Activated T-cell treated with anti-CD3 and anti-CD28 coated beads, Interleukin-2, amount 50 U/mL, for 24 hours (primary cell): ENCODE data around the gene NTMT1.
"Not testable (repeated sequence)": the region's sequence is repeated elsewhere in the genome, so short reads cannot be mapped to it uniquely, and the experiment has no call there.

Experiments used
- DNase-seq: peaks from one replicate; pipeline ENCODE4 v3.0.0-alpha.2; 2020
- H3K27ac Mint-ChIP-seq: 2 replicates; pipeline ENCODE4 v1.8.0; 2020; ENCODE audit warnings: mild to moderate bottlenecking, mixed read lengths
- H3K27me3 Mint-ChIP-seq: 2 replicates; pipeline ENCODE4 v1.8.0; 2020; ENCODE audit warnings: mixed read lengths
- H3K36me3 Mint-ChIP-seq: 2 replicates; pipeline ENCODE4 v1.8.0; 2020; ENCODE audit warnings: low read depth, mixed read lengths
- H3K4me1 Mint-ChIP-seq: 2 replicates; pipeline ENCODE4 v1.8.0; 2020; ENCODE audit warnings: low read depth, mixed read lengths
- H3K4me3 Mint-ChIP-seq: 2 replicates; pipeline ENCODE4 v1.8.0; 2020; ENCODE audit warnings: mild to moderate bottlenecking, moderate library complexity, mixed read lengths
- H3K9me3 Mint-ChIP-seq: 2 replicates; pipeline ENCODE4 v1.8.0; 2020; ENCODE audit warnings: mixed read lengths

NTMT1 gene

DNA sequence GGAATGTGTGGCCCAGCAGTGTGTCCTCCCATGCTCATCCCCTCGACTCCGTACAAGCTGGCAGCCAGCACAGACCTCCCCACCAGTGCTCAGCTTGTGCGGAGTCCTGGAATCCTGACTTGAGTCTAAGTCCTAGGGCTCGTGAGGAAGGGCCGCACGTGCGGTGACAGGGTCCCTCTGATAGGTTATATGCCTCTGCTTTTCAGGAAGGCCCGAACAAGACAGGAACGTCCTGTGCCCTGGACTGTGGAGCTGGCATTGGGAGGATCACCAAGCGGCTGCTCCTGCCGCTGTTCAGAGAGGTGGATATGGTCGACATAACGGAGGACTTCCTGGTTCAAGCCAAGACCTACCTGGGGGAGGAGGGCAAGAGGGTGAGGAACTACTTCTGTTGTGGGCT lies 7.9 kb downstream of the NTMT1 start:
- no peaks in the 10 kb centered on the region for H3K9me3 Mint-ChIP-seq
- peaks cover 40% of the 10 kb centered on the region for H3K4me1 Mint-ChIP-seq
- peaks cover 97% of the 10 kb centered on the region for H3K36me3 Mint-ChIP-seq
- peak overlapping the region; percentile 75 for H3K27ac Mint-ChIP-seq
- H3K4me3 Mint-ChIP-seq, result no peak overlapping the region
- no peaks in the 10 kb centered on the region for H3K27me3 Mint-ChIP-seq
- no peak for DNase-seq

DNA sequence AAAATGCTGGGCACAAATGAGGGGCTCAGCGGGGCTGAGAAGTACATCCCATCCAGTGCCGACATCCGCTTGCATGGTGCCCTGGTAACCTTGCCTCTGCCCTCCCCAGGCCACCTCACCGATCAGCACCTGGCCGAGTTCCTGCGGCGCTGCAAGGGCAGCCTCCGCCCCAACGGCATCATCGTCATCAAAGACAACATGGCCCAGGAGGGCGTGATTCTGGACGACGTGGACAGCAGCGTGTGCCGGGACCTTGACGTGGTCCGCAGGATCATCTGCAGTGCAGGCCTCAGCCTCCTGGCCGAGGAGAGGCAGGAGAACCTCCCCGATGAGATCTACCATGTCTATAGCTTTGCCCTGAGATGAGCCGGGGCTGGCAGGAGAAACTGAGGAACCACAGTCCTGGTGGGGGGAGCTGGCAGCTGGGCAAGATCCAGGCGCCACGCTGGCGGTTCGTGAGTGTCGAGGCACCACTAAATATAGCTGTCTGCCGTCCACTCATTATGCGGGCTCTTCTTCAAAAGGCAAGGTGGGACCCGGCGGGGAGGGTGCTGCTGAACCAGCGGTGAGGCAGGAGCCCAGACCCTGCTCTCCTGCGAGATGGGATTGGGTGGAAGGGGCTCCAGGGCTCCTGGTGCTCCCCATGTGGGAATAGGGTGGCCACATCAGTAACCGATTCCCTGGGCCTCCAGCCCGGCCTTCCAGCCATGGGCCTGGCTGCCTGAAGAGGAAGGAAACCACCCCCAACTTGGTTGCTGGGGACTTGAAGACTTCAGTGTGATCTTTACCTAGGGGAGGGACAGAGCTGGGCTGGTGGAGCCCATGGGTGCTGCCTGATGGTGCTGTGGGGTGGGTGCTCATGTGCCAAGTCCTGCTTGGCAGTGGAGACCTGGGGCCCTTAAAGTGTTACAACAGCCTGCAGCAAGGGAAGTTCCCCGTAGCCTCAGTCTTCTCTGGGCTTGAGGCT lies 9.4 kb downstream of the NTMT1 start:
- no peak for DNase-seq
- Mint-ChIP-seq H3K4me3 (no peak overlapping the region), H3K4me1 (peaks cover 34% of the 10 kb centered on the region), H3K9me3 (no peaks in the 10 kb centered on the region), H3K27ac (peak overlapping the region; percentile 57), H3K27me3 (no peaks in the 10 kb centered on the region), H3K36me3 (peaks cover 94% of the 10 kb centered on the region)

DNA sequence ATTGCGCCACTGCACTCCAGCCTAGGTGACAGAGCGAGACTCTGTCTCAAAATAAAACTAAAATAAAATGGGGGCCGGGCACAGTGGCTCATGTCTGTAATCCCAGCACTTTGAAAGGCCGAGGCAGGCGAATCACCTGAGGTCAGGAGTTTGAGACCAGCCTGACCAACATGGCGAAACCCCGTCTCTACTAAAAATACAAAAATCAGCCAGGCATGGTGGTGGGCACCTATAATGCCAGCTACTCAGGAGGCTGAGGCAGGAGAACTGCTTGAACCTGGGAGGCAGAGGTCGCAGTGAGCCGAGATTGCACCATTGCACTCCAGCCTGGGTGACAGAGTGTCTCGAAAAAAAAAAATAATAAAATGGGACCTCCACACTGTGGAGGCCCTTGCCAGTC lies 10.4 kb downstream of the NTMT1 start:
- H3K36me3 Mint-ChIP-seq, result peaks cover 93% of the 10 kb centered on the region
- H3K4me1 Mint-ChIP-seq, result peaks cover 34% of the 10 kb centered on the region
- not testable (repeated sequence) for H3K9me3 Mint-ChIP-seq, H3K4me3 Mint-ChIP-seq, H3K27ac Mint-ChIP-seq, DNase-seq, H3K27me3 Mint-ChIP-seq

DNA sequence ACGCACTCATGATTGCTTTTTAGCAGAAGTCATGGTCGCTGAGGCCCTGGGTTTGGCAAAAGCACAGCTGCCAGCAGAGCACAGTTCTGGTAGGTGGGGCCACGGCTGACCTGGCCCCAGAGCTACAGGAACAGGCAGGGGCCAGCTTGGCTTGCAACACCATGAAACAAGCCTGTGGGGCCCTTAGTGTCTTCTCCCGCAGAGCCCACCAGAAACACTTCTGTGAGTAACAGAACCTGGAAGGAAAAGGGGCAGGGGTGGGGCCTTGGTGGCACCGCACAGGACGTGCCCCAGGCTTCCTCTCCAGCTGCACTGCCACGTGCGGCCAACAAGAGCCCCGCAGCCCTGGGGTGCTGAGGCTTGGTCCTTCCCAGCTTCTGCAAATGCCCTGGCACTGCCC lies 11.1 kb downstream of the NTMT1 start:
- H3K27me3 Mint-ChIP-seq, result no peaks in the 10 kb centered on the region
- H3K27ac Mint-ChIP-seq, result peak overlapping the region; percentile 34
- peaks cover 86% of the 10 kb centered on the region for H3K36me3 Mint-ChIP-seq
- H3K9me3 Mint-ChIP-seq, result no peaks in the 10 kb centered on the region
- DNase-seq, result no peak
- peaks cover 27% of the 10 kb centered on the region for H3K4me1 Mint-ChIP-seq
- no peak overlapping the region for H3K4me3 Mint-ChIP-seq

DNA sequence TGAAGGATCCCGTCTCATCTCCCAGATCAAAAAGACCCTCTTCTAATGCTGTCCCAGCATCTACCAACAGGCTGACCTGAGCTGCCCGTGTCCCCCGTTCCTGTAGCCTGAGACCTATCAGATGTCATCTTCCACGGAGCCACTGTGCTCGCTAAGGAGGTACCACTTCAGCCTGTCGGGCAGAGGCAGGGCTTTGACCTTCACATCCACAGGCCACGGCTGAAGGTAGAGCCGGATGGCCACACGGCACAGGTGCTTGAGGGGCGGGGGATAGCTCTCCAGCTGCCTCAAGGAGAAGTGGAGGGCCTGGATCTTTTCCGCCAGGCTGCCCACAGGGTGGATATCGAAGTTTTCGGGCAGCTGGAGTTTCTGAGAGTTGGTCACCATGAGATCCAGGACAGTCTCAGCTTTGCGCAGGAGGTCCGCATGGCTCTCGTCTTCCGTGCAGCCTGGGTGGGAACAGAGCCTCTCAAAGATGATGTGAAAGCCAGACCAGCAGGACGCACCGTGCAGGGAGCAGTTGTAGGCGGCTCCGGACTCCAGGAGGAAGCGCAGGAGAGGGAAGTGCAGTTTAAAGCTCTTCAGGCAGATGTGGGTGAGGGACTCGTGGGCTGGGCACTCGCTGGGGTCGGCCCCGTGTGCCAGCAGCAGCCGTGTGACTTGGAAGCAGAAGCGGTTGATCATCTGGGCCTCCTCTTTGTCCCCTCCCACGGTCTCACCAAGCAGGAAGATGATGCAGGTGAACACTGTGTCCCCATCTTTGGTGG lies 11.9 kb downstream of the NTMT1 start:
- Mint-ChIP-seq H3K4me1 (peaks cover 23% of the 10 kb centered on the region), H3K4me3 (no peak overlapping the region)

DNA sequence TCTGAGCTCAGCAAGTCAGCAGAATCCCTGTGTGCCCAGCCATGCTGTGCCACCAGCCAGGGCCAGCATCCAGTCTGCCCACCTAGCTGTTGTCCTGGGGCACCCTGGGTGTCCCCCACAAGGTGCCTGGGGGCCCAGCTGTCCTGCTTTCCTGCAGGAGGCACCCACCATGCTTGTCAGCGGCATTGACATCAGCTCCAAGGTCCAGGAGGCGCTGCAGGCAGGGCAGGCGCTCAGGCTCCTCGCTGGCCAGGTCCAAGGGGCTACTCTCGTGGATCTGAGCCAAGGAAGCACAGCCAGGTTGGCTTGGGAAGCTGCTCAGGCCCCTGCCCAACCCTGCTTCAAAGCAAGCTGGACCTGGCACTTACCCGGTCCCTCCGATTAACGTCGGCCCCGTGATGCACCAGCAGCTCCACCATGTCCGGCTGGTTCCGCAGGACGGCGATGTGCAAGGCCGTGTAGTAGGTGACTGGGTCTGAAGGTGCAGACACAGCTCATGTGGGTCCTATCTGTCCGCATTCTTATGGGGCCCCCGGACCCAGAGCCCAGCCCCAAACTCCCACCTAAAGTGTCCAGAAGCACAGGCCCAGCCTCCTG lies 13.2 kb downstream of the NTMT1 start:
- Mint-ChIP-seq H3K4me3 (no peak overlapping the region), H3K36me3 (peaks cover 66% of the 10 kb centered on the region), H3K27ac (peak overlapping the region; percentile 68), H3K27me3 (no peaks in the 10 kb centered on the region), H3K4me1 (peaks cover 23% of the 10 kb centered on the region), H3K9me3 (no peaks in the 10 kb centered on the region)
- DNase-seq, result no peak

More for the DNA sequence above, 11.9 kb downstream of the NTMT1 start:
- Mint-ChIP-seq H3K36me3 (peaks cover 79% of the 10 kb centered on the region), H3K27ac (peak overlapping the region; percentile 34), H3K9me3 (no peaks in the 10 kb centered on the region), H3K27me3 (no peaks in the 10 kb centered on the region)
- no peak for DNase-seq

DNA sequence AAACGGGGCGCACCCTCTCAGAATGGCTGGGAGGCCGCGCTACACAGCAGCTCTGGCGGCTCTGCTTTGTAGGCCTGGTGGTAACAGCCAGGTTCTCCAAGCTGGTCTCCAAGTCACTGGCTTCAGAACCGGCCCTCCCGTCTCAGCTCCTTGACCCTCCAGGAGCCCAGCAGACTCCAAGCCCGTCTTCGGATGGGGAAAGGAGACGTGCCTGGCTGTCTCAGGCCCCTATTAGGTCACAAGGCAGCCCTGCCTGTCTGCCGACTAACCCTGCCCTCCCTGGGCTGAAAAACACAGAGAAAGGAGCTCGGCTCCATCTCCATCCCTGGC lies 13.8 kb downstream of the NTMT1 start:
- Mint-ChIP-seq H3K27me3 (no peaks in the 10 kb centered on the region), H3K4me3 (peak overlapping the region; percentile 87), H3K36me3 (peaks cover 61% of the 10 kb centered on the region), H3K9me3 (no peaks in the 10 kb centered on the region), H3K27ac (peak overlapping the region; percentile 89), H3K4me1 (peaks cover 23% of the 10 kb centered on the region)
- DNase-seq, result no peak

DNA sequence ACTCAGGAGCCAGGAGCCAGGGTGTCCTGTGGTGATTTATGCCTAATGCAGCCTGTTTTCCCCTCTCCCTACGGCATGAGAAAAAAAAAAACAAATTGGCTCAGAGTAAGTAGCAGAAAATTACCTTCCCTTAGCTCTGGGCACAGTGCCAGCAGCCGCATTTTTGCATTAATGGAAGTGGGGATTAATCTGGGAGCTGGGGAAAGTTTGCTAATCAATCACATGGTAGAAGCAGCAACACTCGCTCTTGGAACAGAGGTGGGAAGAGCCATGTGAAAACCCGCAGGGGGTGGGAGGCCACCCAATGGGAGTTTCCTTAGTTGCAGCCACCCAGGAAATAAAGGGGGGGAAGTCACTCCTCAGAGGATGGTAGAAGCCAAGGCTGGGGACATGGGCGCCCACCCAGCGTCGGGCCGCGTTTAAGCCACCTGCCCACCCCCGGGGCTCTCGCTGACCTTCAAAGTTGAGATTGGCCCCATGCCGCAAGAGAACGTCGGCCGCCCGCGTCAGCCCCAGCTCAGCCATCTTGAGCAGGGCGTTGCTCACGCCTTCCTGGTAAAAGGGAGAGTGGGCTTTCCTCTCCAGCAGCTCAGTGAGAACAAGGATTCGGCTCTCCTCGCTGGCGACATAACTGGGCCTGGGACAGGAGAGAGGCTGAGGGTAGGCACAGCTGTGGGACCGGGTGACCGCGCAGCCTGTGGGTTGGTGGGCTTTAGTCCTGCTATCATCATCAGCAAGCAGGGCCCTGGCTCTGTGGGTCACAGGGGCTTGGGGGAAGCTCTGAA lies 14.3 kb downstream of the NTMT1 start:
- no peak for DNase-seq
- peaks cover 23% of the 10 kb centered on the region for H3K4me1 Mint-ChIP-seq
- no peaks in the 10 kb centered on the region for H3K9me3 Mint-ChIP-seq
- peak overlapping the region; percentile 87 for H3K4me3 Mint-ChIP-seq
- H3K27ac Mint-ChIP-seq, result peak overlapping the region; percentile 89
- no peaks in the 10 kb centered on the region for H3K27me3 Mint-ChIP-seq
- H3K36me3 Mint-ChIP-seq, result peaks cover 55% of the 10 kb centered on the region

DNA sequence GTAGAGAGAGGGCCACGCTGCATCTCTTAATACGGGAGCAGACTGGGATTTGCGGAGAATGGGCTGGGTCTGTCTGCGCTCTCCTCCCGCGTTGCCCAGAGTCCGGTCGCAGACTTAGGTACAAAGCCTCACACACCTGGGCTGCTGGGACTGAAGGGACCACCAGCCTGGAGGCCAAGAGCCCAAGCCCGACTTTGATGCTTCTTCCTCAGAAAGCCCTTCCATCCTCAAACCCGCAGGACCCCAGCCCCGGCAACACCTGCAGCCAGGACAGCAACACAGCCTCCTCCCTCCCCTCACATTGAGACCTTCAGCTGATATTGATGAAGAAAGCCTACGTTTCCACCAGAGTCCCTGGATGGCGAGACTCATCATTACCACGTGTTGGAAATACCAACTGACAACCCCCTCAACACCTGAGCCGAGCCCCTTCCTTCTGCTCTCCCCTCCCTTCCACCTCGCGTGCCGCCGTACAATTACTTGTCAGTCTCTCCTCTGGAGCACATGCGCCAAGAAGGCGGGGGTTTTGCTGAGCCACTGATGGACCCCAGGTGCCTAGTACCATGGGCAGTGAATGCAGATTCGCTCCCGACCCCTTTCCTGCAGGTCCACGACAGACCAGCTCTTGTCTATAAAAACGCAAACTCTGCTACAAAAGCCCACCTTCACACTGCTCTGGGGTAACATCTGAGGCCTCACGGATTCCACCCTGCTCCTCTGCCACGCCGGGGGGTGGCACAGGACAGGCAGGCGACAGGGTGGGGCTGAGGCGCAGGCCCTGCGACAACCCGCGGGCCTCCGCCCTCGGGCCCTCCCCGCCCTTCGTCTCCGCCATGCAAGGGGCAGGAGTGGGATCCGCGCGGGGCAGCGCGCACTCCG lies 15.1 kb downstream of the NTMT1 start:
- peaks cover 23% of the 10 kb centered on the region for H3K4me1 Mint-ChIP-seq

DNA sequence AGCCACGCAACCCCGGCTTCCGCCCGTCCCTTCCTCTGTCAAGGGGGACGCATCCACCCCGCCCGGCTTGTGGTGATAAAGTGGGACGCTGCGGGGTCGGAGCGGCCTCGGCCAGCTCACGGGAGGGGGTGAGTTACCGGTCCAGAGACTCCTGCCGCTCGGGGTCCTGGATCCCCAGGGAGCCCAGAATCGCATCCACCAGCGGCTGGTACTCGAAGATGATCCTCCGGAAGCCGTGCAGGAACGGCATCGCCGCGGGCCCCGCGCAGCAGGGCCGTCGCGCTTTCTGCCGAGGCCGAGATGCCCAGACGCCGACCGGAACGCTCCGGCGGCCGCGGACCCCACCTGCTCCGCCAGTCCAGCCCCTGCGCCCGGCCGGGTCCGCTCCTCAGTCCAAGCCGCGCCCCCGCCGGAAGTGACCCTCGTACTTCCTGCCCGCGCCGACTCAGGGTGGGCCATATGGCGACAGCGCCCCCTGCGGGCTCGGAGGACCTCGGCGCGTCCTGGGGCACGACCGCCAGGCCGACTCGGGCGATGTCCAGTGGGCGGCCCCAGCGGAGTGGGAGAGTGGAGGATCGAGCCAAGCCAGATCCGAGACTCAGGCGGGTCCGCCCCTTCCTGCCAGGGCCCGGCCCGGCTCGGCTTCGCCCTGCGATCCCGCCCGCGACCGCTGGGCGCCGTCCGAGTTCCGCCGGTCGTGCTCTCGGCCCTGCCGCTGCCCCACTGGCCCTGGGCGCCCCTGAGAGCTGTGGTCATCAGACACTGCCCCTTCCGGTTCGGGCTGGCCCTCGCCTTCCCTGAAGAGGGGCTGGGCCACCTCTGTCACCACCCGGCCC lies 16.0 kb downstream of the NTMT1 start, which contains the start of gene ASB6:
TSS of gene ASB6 (minus strand) at position 402 of the 836 bp plus-strand sequence. CDS start at position 250, 152 bp downstream.
- H3K27me3 Mint-ChIP-seq, result no peaks in the 10 kb centered on the region
- peak within 1 kb of the TSS; percentile 87 for H3K4me3 Mint-ChIP-seq

More for the DNA sequence above, 15.1 kb downstream of the NTMT1 start:
- H3K4me3 Mint-ChIP-seq, result peak overlapping the region; percentile 87
- H3K9me3 Mint-ChIP-seq, result no peaks in the 10 kb centered on the region
- H3K36me3 Mint-ChIP-seq, result peaks cover 48% of the 10 kb centered on the region
- no peaks in the 10 kb centered on the region for H3K27me3 Mint-ChIP-seq
- H3K27ac Mint-ChIP-seq, result peak overlapping the region; percentile 89
- no peak for DNase-seq

DNA sequence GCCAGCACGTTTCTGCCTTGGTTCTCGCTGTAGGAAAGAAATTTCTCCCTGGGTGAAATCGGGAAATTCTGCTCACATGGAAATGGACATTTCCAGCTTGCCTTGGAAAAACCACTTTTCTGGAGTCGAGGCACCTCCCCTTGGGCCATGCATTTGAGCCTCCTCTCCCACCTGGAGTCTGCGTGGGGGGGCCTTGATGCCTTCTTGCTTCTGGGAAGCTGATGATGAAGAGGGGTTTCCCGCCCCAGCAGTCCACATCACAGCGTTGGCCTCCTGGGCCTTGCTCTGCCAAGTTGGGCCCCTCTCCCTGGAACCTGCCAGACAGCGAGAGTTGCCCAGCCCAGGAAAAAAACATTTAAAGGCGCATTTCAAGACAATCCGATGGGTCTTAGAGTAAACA lies 17.7 kb downstream of the NTMT1 start:
- Mint-ChIP-seq H3K36me3 (peaks cover 23% of the 10 kb centered on the region), H3K4me3 (no peak overlapping the region), H3K9me3 (no peaks in the 10 kb centered on the region), H3K27me3 (no peaks in the 10 kb centered on the region), H3K27ac (no peak overlapping the region), H3K4me1 (peaks cover 22% of the 10 kb centered on the region)
- DNase-seq, result no peak

More for the DNA sequence above, 16.0 kb downstream of the NTMT1 start, which contains the start of gene ASB6:
- Mint-ChIP-seq H3K36me3 (peaks cover 40% of the 10 kb centered on the region), H3K4me1 (peaks cover 23% of the 10 kb centered on the region), H3K9me3 (no peaks in the 10 kb centered on the region), H3K27ac (peak within 1 kb of the TSS; percentile 89)
- DNase-seq, result peak; percentile 99

DNA sequence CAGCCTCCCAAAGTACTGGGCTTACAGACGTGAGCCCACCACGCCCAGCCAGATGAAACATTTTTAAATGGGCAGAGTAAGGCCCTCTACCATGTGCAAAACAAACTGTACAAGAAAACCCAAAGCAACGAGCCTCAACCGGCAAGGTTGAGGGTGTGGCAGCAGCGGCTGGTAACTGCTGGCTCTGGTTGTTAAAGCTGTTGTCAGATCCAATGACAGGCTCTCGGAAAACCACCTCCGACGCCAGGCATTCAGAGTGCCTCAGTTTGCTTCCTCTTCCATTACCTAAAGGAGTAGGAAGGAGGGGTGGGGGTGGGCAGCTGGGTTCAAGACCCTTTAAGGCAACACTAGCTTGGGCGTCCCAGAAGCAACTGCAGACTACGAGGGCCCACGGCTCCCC lies 18.4 kb downstream of the NTMT1 start:
- Mint-ChIP-seq H3K27ac (no peak overlapping the region), H3K36me3 (peaks cover 19% of the 10 kb centered on the region), H3K9me3 (no peaks in the 10 kb centered on the region), H3K27me3 (no peaks in the 10 kb centered on the region), H3K4me3 (no peak overlapping the region), H3K4me1 (peaks cover 22% of the 10 kb centered on the region)
- DNase-seq, result no peak
